Tibial nerve (tissue), 4 donors: Measurements from ENCODE around the gene RGS1. TPM values are rescaled to one million over a fixed set of nuclear protein-coding genes. Genes with fewer than 3 reads are reported as not detected.

Experiments
- DNase-seq, 2 donors: peaks; one replicate each; pipeline ENCODE4 v3.0.0-alpha.2; 2019; ENCODE audit warnings: low spot score in 2 of 2
- H3K27ac ChIP-seq, 4 donors: fragments of 200-600 bp; sonication (generic) in 3 of 4; one replicate each; pipeline ENCODE4 v1.5.1; 2017 to 2019; ENCODE audit warnings: mild to moderate bottlenecking in 1 of 4
- H3K27me3 ChIP-seq, 2 donors: fragments of 200-600 bp; sonication (generic) in 1 of 2; one replicate each; pipeline versions ENCODE4 v1.5.1 to v1.6.0; 2017 to 2019
- H3K36me3 ChIP-seq, 3 donors: fragments of 200-600 bp; sonication (generic); one replicate each; pipeline ENCODE4 v1.5.1; 2018 to 2019
- H3K4me1 ChIP-seq, 4 donors: fragments of 200-600 bp; sonication (generic) in 3 of 4; one replicate each; pipeline ENCODE4 v1.5.1; 2017 to 2019
- H3K4me3 ChIP-seq, 4 donors: fragments of 200-600 bp; sonication (generic) in 3 of 4; one replicate each; pipeline ENCODE4 v1.5.1; 2017 to 2019; ENCODE audit warnings: mild to moderate bottlenecking in 1 of 4, moderate library complexity in 1 of 4
- H3K9me3 ChIP-seq, 4 donors: fragments of 200-600 bp; sonication (generic) in 3 of 4; one replicate each; pipeline ENCODE4 v1.5.1; 2017 to 2019
- CTCF ChIP-seq, 5 experiments: fragments of 200-600 bp in 3 of 5; fragments of 450-650 bp in 2 of 5; sonication (generic) in 3 of 5; IDR thresholded peaks; one replicate each; pipeline ENCODE4 v1.5.1; 2016 to 2019; ENCODE audit warnings: antibody characterized with exemption in 5 of 5, mild to moderate bottlenecking in 3 of 5, moderate library complexity in 2 of 5
- EP300 ChIP-seq, 2 donors: sonication (generic); formaldehyde crosslinking; IDR thresholded peaks; one replicate each; pipeline ENCODE4 v1.6.1; 2017; ENCODE audit warnings: antibody characterized with exemption in 2 of 2, mild to moderate bottlenecking in 1 of 2
- POLR2A ChIP-seq, 2 donors: fragments of 450-650 bp; IDR thresholded peaks; one replicate each; pipeline ENCODE4 v1.6.1; 2017; ENCODE audit warnings: antibody characterized with exemption in 2 of 2, mild to moderate bottlenecking in 2 of 2, moderate library complexity in 2 of 2
- whole genome bisulfite sequencing, 2 donors: methylation state at CpG; one replicate each; pipeline ENCODE4 v1.1.5; 2018; 5-methylcytosine and 5-hydroxymethylcytosine counted together
- total RNA-seq, 4 donors: library from RNA; depleted of rRNA; stranded (reverse); fragments of >200 nt; gene quantifications; one replicate each; pipeline ENCODE4 v1.1.0, GENCODE V29; 2016

The RGS1 gene
- total RNA-seq, 4 donors from 2014 or later: 142 to 489 (median 195) TPM

DNA sequence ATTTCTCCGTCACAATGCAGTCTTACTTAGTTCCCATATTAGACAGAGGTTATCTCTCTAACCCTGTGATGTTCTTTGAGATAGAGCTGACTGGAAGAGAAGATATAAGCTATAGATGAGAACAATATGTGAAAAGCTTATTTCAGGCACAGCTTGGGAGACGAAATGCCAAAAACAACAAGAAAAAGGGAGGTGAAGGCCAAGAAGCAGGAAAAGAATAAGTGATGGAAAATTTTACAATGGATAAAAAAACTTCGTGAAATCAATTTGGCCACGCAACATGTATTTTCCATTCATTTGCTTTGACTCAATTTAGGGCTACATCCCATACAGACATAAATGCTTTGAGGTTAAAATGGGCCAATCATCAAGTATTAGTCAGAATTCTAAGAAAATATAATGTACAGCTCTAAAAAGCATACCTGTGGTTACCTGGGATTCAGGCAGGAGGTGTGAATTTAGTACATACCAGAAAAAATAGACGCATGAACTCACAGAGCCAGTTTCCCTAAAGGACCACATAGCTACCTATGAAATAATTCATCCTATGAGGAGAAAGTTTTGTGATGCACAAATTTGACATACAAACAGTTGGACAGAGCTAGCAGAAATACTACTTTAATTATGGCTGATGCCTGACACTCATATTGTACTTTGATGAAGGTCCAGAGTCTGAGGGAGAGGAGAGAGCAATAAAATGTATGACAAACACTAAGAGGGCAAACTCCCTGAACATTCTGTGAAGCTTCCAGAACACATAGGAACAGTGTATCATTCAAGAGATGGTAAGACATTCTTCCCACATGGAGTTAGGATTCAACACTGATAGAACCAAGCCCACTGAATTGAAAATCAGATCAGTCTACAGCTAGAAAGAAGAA is 12.1 kb downstream of the RGS1 start:
- Histone ChIP-seq H3K36me3 (no peaks in the 10 kb centered on the region), H3K4me1 (no peaks in the 10 kb centered on the region), H3K4me3 (no peak overlapping the region), H3K27ac (no peak overlapping the region), H3K27me3 (no peaks in the 10 kb centered on the region), H3K9me3 (no peaks in the 10 kb centered on the region)
- 75% methylated on average over 5 of the region's 5 CpGs for WGBS, 2 donors
- TF ChIP-seq CTCF (IDR thresholded peaks at IDR 0.05): no peak
- no peak for TF ChIP-seq POLR2A (IDR thresholded peaks at IDR 0.05)
- no peak for TF ChIP-seq EP300 (IDR thresholded peaks at IDR 0.05)
- DNase-seq: no peak

- Histone ChIP-seq H3K4me1 (no peaks in the 10 kb centered on the region), H3K9me3 (no peaks in the 10 kb centered on the region), H3K4me3 (no peak overlapping the region), H3K27ac (no peak overlapping the region), H3K36me3 (no peaks in the 10 kb centered on the region), H3K27me3 (no peaks in the 10 kb centered on the region)
- 83 to 94% methylated on average over 1 of the region's 1 CpG for WGBS, 2 donors
- DNase-seq: no peak
- TF ChIP-seq EP300 (IDR thresholded peaks at IDR 0.05): no peak
- no peak for TF ChIP-seq POLR2A (IDR thresholded peaks at IDR 0.05)
- TF ChIP-seq CTCF (IDR thresholded peaks at IDR 0.05): no peak
These were observed 13.0 kb downstream of the RGS1 start for GRCh38 chr1:192588546-192588945.

- Histone ChIP-seq H3K27ac (no peak overlapping the region), H3K36me3 (no peaks in the 10 kb centered on the region), H3K27me3 (no peaks in the 10 kb centered on the region), H3K9me3 (no peaks in the 10 kb centered on the region), H3K4me1 (no peaks in the 10 kb centered on the region), H3K4me3 (no peak overlapping the region)
- TF ChIP-seq EP300 (IDR thresholded peaks at IDR 0.05) (no peak), POLR2A (IDR thresholded peaks at IDR 0.05) (no peak), CTCF (IDR thresholded peaks at IDR 0.05) (no peak)
- 66 to 69% methylated on average over 3 of the region's 3 CpGs for WGBS, 2 donors
- DNase-seq: no peak
These were observed 14.2 kb downstream of the RGS1 start for GRCh38 chr1:192589813-192590212.

- DNase-seq: no peak
- Histone ChIP-seq H3K4me1 (no peaks in the 10 kb centered on the region), H3K4me3 (no peak overlapping the region), H3K27me3 (no peaks in the 10 kb centered on the region), H3K9me3 (no peaks in the 10 kb centered on the region), H3K27ac (no peak overlapping the region), H3K36me3 (no peaks in the 10 kb centered on the region)
- TF ChIP-seq EP300 (IDR thresholded peaks at IDR 0.05) (no peak), POLR2A (IDR thresholded peaks at IDR 0.05) (no peak), CTCF (IDR thresholded peaks at IDR 0.05) (no peak)
- WGBS, 2 donors: 64 to 73% methylated on average over 4 of the region's 4 CpGs
These were observed 16.9 kb downstream of the RGS1 start for GRCh38 chr1:192592517-192592916.

DNA sequence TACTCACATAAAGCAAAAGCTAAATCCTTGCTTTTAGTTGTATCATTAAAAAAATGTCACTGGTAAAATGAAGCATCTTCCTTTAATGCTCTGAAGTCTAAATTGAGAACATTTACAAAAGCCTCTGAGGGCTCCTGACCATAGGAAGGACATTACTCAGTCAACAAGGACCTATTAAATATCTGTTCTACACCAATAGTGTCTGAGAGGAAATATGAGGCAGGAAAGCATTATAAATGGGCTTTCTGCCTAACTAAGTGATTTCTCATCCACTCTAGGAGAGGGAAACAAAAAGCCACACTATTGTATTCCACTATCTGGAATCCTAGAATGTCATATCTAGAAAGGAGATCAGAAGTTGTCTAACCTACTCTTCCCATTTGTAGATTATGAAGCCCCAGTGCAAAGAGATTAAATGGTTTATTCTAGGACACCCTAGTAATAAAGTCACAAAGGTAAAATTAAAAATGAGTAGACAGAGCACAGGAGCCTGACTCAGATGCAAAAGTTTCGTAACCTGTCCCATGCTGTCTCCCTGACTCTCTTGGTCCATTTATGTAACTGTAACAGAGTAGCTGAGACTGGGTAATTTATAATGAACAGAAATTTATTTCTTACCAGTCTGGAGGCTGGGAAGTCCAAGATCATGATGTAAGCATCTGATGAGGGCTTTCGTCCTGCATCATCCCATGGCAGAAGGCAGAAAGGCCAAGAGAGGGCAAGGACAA is 17.6 kb downstream of the RGS1 start:
- 89 to 92% methylated on average over 2 of the region's 2 CpGs for WGBS, 2 donors
- Histone ChIP-seq H3K9me3 (no peaks in the 10 kb centered on the region), H3K36me3 (no peaks in the 10 kb centered on the region), H3K4me3 (no peak overlapping the region), H3K27me3 (no peaks in the 10 kb centered on the region), H3K27ac (no peak overlapping the region), H3K4me1 (no peaks in the 10 kb centered on the region)
- no peak for TF ChIP-seq POLR2A (IDR thresholded peaks at IDR 0.05)
- no peak for TF ChIP-seq EP300 (IDR thresholded peaks at IDR 0.05)
- no peak for TF ChIP-seq CTCF (IDR thresholded peaks at IDR 0.05)
- no peak for DNase-seq
